K562 (cell line): ENCODE results near the gene HDAC6. TPM values are rescaled to one million over a fixed set of nuclear protein-coding genes. Genes with fewer than 3 reads are reported as not detected.

Source experiments
- HINFP ChIP-seq: fragments of 450-650 bp; conservative IDR thresholded peaks from 2 replicates; pipeline ENCODE4 v1.6.1; 2016; ENCODE audit warnings: missing genetic modification characterization, low read depth, mild to moderate bottlenecking, control low read depth, missing compliant biosample characterization
- MGA ChIP-seq: fragments of 450-650 bp; IDR thresholded peaks from 2 replicates; pipeline ENCODE4 v1.6.1; 2016; ENCODE audit warnings: mild to moderate bottlenecking, moderate library complexity
- NONO ChIP-seq, 2 experiments: fragments of 200-400 bp in 1 of 2; fragments of 450-650 bp in 1 of 2; formaldehyde crosslinking in 1 of 2; IDR thresholded peaks; 2 replicates each; pipeline ENCODE4 v1.6.1; 2017; ENCODE audit warnings: low read depth in 2 of 2, mild to moderate bottlenecking in 2 of 2, moderate library complexity in 2 of 2, low read length in 1 of 2
- ZBTB26 ChIP-seq: fragments of 450-650 bp; formaldehyde crosslinking; IDR thresholded peaks from 2 replicates; pipeline ENCODE4 v1.4.0; 2022; ENCODE audit warnings: missing genetic modification characterization
- polyA plus RNA-seq, 8 experiments: library from polyadenylated mRNA; depleted of rRNA in 4 of 8; stranded (reverse) in 5 of 8; unstranded in 3 of 8; fragments of >200 nt; fragmentation: Nextera tagmentation in 2 of 8; fragmentation: Illumina TruSeq in 1 of 8; extraction: Ambion mirVana in 2 of 8; extraction: Trizol in 1 of 8; gene quantifications; 2 replicates each; pipeline versions ENCODE4 v1.2.1 to v1.2.3, GENCODE V29; 2011 to 2014; ENCODE audit warnings: inconsistent platforms in 1 of 8, missing spikeins in 1 of 8
- total RNA-seq, 7 experiments: library from RNA; depleted of rRNA in 6 of 7; stranded (reverse); fragments of >200 nt in 6 of 7; fragmentation: Illumina TruSeq in 2 of 7; extraction: Trizol in 2 of 7; gene quantifications; 2 replicates each; pipeline versions ENCODE4 v1.2.1 to v1.2.3, GENCODE V29; 2011 to 2021; ENCODE audit warnings: low replicate concordance in 1 of 7

Gene HDAC6
- total and polyA plus RNA-seq, 9 of the 15 experiments (the other 6 are each of a cell fraction or from before 2014, with no cell fraction given): 29.9 to 101 (median 71.2) TPM

DNA sequence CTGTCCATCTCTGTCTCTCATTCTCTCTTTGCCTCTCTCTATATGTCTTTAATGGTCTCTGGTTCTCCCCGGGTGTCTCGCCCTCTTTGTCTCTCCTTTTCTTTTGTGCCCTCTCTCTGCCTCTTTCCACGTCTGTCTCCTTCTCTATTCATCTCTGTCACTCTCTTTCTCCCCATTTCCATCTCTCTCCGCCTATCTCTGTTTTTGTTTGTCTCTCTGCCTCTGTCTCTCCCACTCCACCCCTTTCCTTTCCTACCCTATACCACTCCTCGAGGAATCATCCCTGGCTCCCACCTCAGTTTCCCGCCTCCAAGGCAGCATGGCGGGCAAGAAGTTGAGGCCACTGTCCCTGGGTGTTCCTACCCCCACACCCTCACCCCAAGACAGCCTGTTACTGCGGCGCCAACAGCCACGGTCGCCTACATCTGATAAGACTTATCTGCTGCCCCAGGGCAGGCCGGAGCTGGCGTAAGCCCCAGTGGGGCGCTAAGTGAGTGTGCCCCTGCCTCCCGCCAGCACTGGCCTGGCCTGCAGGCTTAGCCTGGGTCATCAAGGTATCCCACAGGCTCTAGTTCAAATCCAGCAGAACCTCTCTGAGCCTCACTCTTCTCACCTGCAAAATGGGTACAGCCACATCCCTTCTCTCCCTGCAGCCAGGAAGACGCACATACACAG, 16.2 kb upstream of the HDAC6 start (continued):
- no peak for TF ChIP-seq MGA
- no peak for TF ChIP-seq NONO (IDR thresholded peaks at IDR 0.05; ENCODE audit: low read depth in 2 of 2, low read length in 1 of 2)
- TF ChIP-seq ZBTB26 (CRISPR knock-in tag): peak; percentile 77; the same call in 1 of the 2 replicates
- TF ChIP-seq HINFP (tag): no peak
